HEK293 (cell line): ENCODE data around the gene EGFR.
A peak's percentile ranks its signal among the peaks of the same experiment; 100 is the strongest.

Experiments used
- CTCF ChIA-PET: fragments of 350-600 bp; formaldehyde crosslinking; extraction: SDS; loops from one replicate; lab custom pipeline; 2021; ENCODE audit warnings: antibody characterized with exemption; lab: Yijun Ruan, JAX
- POLR2A ChIA-PET: fragments of 300-600 bp; formaldehyde crosslinking; extraction: SDS; loops from one replicate; lab custom pipeline; 2020; ENCODE audit warnings: antibody characterized with exemption, inconsistent platforms; lab: Yijun Ruan, JAX
- H3K27ac ChIP-seq: fragments of 200-500 bp; sonication (Bioruptor generic); 2 replicates; pipeline ENCODE4 v1.5.1; 2014; ENCODE audit warnings: low read depth, low read length, control low read depth, inconsistent platforms; ENCODE audit errors: extremely low read depth
- H3K36me3 ChIP-seq, 2 experiments: fragments of 200-500 bp in 1 of 2; sonication (Bioruptor generic) in 1 of 2; 1 replicate in 1 of 2; 2 replicates in 1 of 2; pipeline ENCODE4 v1.5.1; 2014 to 2017; ENCODE audit warnings: inconsistent platforms in 2 of 2, low read length in 2 of 2; ENCODE audit not compliant: control insufficient read depth in 2 of 2, insufficient read depth in 1 of 2
- H3K4me1 ChIP-seq: fragments of 200-500 bp; sonication (Bioruptor generic); 2 replicates; pipeline ENCODE4 v1.5.1; 2014; ENCODE audit warnings: mild to moderate bottlenecking, low read length, inconsistent platforms; ENCODE audit not compliant: control insufficient read depth, insufficient read depth
- H3K4me3 ChIP-seq: 2 replicates; pipeline ENCODE4 v1.5.1; 2011; ENCODE audit warnings: low read depth, mild to moderate bottlenecking, control low read depth, low read length, moderate library complexity
- H3K9me3 ChIP-seq: fragments of 200-500 bp; sonication (Bioruptor generic); 2 replicates; pipeline ENCODE4 v1.5.1; 2014; ENCODE audit warnings: low read depth, low read length, inconsistent platforms; ENCODE audit not compliant: control insufficient read depth, insufficient read depth
- GFI1B ChIP-seq: fragments of 450-650 bp; formaldehyde crosslinking; IDR thresholded peaks from 2 replicates; pipeline ENCODE4 v1.5.1; 2016; ENCODE audit warnings: missing biosample characterization, missing genetic modification characterization
- KLF16 ChIP-seq: fragments of 450-650 bp; formaldehyde crosslinking; IDR thresholded peaks from 2 replicates; pipeline ENCODE4 v1.5.1; 2017; ENCODE audit warnings: missing biosample characterization, missing genetic modification characterization
- KLF9 ChIP-seq: fragments of 450-650 bp; formaldehyde crosslinking; IDR thresholded peaks from 2 replicates; pipeline ENCODE4 v1.5.1; 2016; ENCODE audit warnings: missing biosample characterization, missing genetic modification characterization, low read depth
- OVOL3 ChIP-seq: fragments of 450-650 bp; formaldehyde crosslinking; IDR thresholded peaks from 2 replicates; pipeline ENCODE4 v1.5.1; 2016; ENCODE audit warnings: missing biosample characterization, missing genetic modification characterization
- SALL2 ChIP-seq: fragments of 450-650 bp; formaldehyde crosslinking; IDR thresholded peaks from 2 replicates; pipeline ENCODE4 v1.5.0; 2017; ENCODE audit warnings: missing biosample characterization, mild to moderate bottlenecking, missing genetic modification characterization, borderline replicate concordance
- ZBTB8A ChIP-seq: fragments of 450-650 bp; formaldehyde crosslinking; IDR thresholded peaks from 2 replicates; pipeline ENCODE4 v1.5.1; 2016; ENCODE audit warnings: missing biosample characterization, missing genetic modification characterization
- ZNF112 ChIP-seq: fragments of 450-650 bp; formaldehyde crosslinking; IDR thresholded peaks from 2 replicates; pipeline ENCODE4 v1.5.0; 2017; ENCODE audit warnings: missing biosample characterization, missing genetic modification characterization
- ZNF132 ChIP-seq: fragments of 450-650 bp; formaldehyde crosslinking; IDR thresholded peaks from 2 replicates; pipeline ENCODE4 v1.5.1; 2017; ENCODE audit warnings: missing biosample characterization, missing genetic modification characterization, borderline replicate concordance
- ZNF184 ChIP-seq: fragments of 450-650 bp; IDR thresholded peaks from 2 replicates; pipeline ENCODE4 v1.5.1; 2018; ENCODE audit warnings: missing biosample characterization, mild to moderate bottlenecking, missing genetic modification characterization
- ZNF302 ChIP-seq: fragments of 450-650 bp; formaldehyde crosslinking; IDR thresholded peaks from 2 replicates; pipeline ENCODE4 v1.5.1; 2016; ENCODE audit warnings: missing biosample characterization, missing genetic modification characterization, low read depth
- ZNF366 ChIP-seq: fragments of 450-650 bp; formaldehyde crosslinking; conservative IDR thresholded peaks from 2 replicates; pipeline ENCODE4 v1.5.1; 2016; ENCODE audit warnings: missing biosample characterization, missing genetic modification characterization
- ZNF645 ChIP-seq: fragments of 450-650 bp; formaldehyde crosslinking; IDR thresholded peaks from 2 replicates; pipeline ENCODE4; 2016; ENCODE audit warnings: missing biosample characterization, missing genetic modification characterization
- ZNF658 ChIP-seq: fragments of 450-650 bp; formaldehyde crosslinking; IDR thresholded peaks from 2 replicates; pipeline ENCODE4; 2016; ENCODE audit warnings: missing biosample characterization, missing genetic modification characterization
- ZNF692 ChIP-seq: fragments of 450-650 bp; formaldehyde crosslinking; IDR thresholded peaks from 2 replicates; pipeline ENCODE4 v1.5.1; 2016; ENCODE audit warnings: missing biosample characterization, missing genetic modification characterization
- ZNF777 ChIP-seq: fragments of 450-650 bp; formaldehyde crosslinking; IDR thresholded peaks from 2 replicates; pipeline ENCODE4 v1.5.1; 2017; ENCODE audit warnings: missing biosample characterization, missing genetic modification characterization, borderline replicate concordance
- ZNF791 ChIP-seq: fragments of 450-650 bp; formaldehyde crosslinking; IDR thresholded peaks from 2 replicates; pipeline ENCODE4 v1.5.1; 2016; ENCODE audit warnings: missing biosample characterization, missing genetic modification characterization
- TF ChIP-seq, protein P1 (sequence below): fragments of 450-650 bp; formaldehyde crosslinking; IDR thresholded peaks from 2 replicates; pipeline ENCODE4 v1.5.1; 2017; ENCODE audit warnings: missing biosample characterization, missing genetic modification characterization
- TF ChIP-seq, protein P2 (sequence below): fragments of 450-650 bp; formaldehyde crosslinking; IDR thresholded peaks from 2 replicates; pipeline ENCODE4 v1.5.1; 2016; ENCODE audit warnings: missing biosample characterization, missing genetic modification characterization
- TF ChIP-seq, protein P3 (sequence below): fragments of 450-650 bp; formaldehyde crosslinking; IDR thresholded peaks from 2 replicates; pipeline ENCODE4 v1.5.1; 2016; ENCODE audit warnings: missing biosample characterization, missing genetic modification characterization

Gene EGFR

DNA sequence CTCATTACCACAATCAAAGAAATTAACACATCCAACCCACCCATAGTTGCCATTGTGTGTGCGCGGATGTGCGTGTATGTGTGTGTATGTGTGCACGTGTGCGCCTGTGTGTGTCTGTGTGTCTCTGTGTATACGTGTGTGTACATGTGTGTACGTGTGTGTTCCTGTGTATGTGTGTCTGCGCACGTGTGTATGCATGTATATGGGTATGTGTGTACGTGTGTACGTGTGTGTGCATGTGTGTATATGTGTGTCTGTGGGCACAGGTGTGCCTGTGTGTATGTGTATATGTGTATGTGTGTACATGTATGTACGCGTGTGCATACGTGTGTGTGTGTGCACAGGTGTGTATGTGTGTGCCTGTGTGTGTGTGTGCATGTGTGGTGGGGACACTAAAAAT lies 48.9 kb downstream of the EGFR start:
- TF ChIP-seq, protein P1, sequence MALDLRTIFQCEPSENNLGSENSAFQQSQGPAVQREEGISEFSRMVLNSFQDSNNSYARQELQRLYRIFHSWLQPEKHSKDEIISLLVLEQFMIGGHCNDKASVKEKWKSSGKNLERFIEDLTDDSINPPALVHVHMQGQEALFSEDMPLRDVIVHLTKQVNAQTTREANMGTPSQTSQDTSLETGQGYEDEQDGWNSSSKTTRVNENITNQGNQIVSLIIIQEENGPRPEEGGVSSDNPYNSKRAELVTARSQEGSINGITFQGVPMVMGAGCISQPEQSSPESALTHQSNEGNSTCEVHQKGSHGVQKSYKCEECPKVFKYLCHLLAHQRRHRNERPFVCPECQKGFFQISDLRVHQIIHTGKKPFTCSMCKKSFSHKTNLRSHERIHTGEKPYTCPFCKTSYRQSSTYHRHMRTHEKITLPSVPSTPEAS (tag by site-specific recombination): peak; percentile 64
- no peak for TF ChIP-seq ZNF302
- CTCF ChIA-PET: interaction anchor here (3.2 kb wide), 1 partner anchor 187 kb away, joined by 15 read pairs; no protein-coding TSS in a partner anchor
- Histone ChIP-seq H3K9me3 (no peaks in the 10 kb centered on the region), H3K36me3 (no peaks in the 10 kb centered on the region), H3K27ac (no peak overlapping the region), H3K4me1 (peaks cover 10% of the 10 kb centered on the region; the same call in 1 of the 2 replicates), H3K4me3 (no peak overlapping the region)
- POLR2A ChIA-PET: no interaction called here

- no peaks in the 10 kb centered on the region for H3K9me3 ChIP-seq
- H3K4me3 ChIP-seq: no peak overlapping the region
- ChIA-PET CTCF (no interaction called here), POLR2A (no interaction called here)
- no peak for TF ChIP-seq ZNF645 (tag by site-specific recombination)
- no peak for TF ChIP-seq KLF16 (tag by site-specific recombination)
- TF ChIP-seq KLF9 (tag by site-specific recombination): no peak
- no peak for TF ChIP-seq SALL2 (tag by site-specific recombination)
- no peak for TF ChIP-seq ZNF132
- no peak for TF ChIP-seq ZNF112 (tag by site-specific recombination)
- TF ChIP-seq, protein P2, sequence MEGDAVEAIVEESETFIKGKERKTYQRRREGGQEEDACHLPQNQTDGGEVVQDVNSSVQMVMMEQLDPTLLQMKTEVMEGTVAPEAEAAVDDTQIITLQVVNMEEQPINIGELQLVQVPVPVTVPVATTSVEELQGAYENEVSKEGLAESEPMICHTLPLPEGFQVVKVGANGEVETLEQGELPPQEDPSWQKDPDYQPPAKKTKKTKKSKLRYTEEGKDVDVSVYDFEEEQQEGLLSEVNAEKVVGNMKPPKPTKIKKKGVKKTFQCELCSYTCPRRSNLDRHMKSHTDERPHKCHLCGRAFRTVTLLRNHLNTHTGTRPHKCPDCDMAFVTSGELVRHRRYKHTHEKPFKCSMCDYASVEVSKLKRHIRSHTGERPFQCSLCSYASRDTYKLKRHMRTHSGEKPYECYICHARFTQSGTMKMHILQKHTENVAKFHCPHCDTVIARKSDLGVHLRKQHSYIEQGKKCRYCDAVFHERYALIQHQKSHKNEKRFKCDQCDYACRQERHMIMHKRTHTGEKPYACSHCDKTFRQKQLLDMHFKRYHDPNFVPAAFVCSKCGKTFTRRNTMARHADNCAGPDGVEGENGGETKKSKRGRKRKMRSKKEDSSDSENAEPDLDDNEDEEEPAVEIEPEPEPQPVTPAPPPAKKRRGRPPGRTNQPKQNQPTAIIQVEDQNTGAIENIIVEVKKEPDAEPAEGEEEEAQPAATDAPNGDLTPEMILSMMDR (tag by site-specific recombination): no peak
- no peak for TF ChIP-seq ZNF366 (tag by site-specific recombination)
- no peak for TF ChIP-seq OVOL3
- no peak for TF ChIP-seq ZNF791 (tag by site-specific recombination)
- no peak for TF ChIP-seq ZNF658
- TF ChIP-seq ZNF184 (tag by site-specific recombination): no peak
- TF ChIP-seq ZBTB8A: no peak
- TF ChIP-seq ZNF692 (tag by site-specific recombination): no peak
- TF ChIP-seq, protein P3, sequence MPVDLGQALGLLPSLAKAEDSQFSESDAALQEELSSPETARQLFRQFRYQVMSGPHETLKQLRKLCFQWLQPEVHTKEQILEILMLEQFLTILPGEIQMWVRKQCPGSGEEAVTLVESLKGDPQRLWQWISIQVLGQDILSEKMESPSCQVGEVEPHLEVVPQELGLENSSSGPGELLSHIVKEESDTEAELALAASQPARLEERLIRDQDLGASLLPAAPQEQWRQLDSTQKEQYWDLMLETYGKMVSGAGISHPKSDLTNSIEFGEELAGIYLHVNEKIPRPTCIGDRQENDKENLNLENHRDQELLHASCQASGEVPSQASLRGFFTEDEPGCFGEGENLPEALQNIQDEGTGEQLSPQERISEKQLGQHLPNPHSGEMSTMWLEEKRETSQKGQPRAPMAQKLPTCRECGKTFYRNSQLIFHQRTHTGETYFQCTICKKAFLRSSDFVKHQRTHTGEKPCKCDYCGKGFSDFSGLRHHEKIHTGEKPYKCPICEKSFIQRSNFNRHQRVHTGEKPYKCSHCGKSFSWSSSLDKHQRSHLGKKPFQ (tag by site-specific recombination): no peak
- TF ChIP-seq GFI1B (tag by site-specific recombination): no peak
- TF ChIP-seq ZNF777 (tag by site-specific recombination): no peak
- H3K36me3 ChIP-seq: no peaks in the 10 kb centered on the region
- H3K4me1 ChIP-seq: peaks cover 13% of the 10 kb centered on the region; the same call in 1 of the 2 replicates
- H3K27ac ChIP-seq: no peak overlapping the region
These were observed 50.5 kb downstream of the EGFR start for GRCh38 chr7:55069271-55069792.
